ENCODE data around the gene CNTN5. TPM values are rescaled to one million over a fixed set of nuclear protein-coding genes. Genes with fewer than 3 reads are reported as not detected.
"Not testable (repeated sequence)": the region's sequence is repeated elsewhere in the genome, so short reads cannot be mapped to it uniquely, and the experiment has no call there.

Gene CNTN5
- total RNA-seq, 1 donor from 2014 or later: not detected

DNA sequence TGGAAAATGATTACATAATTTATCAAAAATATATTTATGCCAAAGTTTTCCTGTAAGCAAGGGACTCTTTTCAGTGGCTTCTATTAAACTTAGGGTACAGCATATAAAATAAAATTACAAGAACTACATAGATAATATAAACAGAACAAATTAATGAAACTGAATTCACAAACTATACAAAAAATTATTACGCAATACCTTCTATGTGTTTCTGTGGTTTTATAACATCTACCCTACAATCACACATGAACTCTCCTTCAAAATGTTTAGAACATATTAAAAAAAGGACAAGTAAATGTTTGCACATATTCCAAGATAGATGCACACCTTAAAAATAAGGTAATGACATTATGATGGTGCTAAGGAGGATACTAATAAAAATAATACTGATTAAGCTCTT is 235.9 kb downstream of the CNTN5 start:
- intact Hi-C loops (cut with micrococcal nuclease): no loop called here

DNA sequence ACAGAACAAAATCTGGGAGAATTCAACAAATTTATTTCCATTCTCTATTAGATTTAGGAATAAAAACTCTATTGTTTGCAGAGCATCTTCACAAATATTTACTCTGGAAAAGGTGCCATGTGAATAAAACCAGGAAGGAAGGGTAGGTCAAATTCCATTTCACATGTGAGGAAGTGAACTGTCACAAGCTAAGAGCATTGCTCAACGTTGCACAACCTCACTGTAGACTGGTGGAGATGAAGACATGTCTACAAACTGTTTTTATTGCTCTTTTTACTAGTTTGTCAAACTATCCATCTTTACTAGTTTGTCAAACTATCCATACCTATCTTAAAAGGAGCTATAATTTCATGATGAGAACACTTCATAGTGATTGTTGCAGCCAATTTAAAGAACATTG is 236.4 kb downstream of the CNTN5 start:
- ATAC-seq (no peak), DNase-seq (no peak)
- intact Hi-C loops (cut with micrococcal nuclease): no loop called here

More for the DNA sequence above, 235.9 kb downstream of the CNTN5 start:
- ATAC-seq (no peak), DNase-seq (no peak)

DNA sequence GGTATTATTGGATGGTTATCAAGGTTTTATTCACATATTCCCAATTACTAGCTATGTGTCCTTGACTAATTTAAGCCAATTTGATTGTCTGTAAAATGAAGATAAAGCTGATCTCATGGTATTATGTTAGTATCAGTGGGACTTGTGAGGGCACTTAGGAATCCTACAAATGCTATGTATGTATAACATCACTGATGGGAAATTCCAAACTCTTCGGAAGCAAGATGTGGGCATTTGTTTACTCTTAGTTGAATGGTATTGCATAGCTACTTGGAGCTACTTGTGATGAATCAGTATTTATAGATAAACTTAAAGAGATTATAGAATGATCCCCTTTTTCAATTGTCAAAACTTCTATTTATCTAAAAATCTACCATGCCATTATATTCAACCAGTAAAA is 239.9 kb downstream of the CNTN5 start:
- DNase-seq: no peak
- ATAC-seq: no peak
- intact Hi-C loops (cut with micrococcal nuclease): no loop called here

- intact Hi-C loops (cut with micrococcal nuclease): no loop called here
- DNase-seq (no peak), ATAC-seq (no peak)
Observed at GRCh38 chr11:99268886-99269285, 248.1 kb downstream of the CNTN5 start.

DNA sequence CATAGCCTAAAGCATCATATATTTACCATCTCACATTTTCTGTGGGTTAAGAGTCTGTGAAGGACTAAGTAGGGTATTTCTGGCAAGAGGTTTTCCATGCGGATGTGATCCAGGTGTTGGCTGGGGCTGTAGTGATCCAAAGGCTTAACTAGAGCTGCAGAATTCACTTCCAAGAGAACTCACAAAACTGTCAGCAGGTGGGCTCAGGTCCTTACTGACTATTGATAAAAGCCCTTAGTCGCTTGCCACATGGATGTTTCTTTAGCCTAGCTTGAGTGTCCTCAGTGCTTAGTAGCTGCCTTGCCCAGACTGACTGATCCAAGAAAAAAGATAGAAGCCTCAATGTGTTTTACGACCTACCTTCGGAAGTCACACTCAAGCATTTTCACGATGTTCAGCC is 250.8 kb downstream of the CNTN5 start:
- DNase-seq (no peak), ATAC-seq (no peak)
- intact Hi-C loops (cut with micrococcal nuclease): no loop called here

GRCh38 chr11:99275521-99275920 is 254.8 kb downstream of the CNTN5 start:
- intact Hi-C loops (cut with micrococcal nuclease): no loop called here
- no peak for DNase-seq
- no peak for ATAC-seq

DNA sequence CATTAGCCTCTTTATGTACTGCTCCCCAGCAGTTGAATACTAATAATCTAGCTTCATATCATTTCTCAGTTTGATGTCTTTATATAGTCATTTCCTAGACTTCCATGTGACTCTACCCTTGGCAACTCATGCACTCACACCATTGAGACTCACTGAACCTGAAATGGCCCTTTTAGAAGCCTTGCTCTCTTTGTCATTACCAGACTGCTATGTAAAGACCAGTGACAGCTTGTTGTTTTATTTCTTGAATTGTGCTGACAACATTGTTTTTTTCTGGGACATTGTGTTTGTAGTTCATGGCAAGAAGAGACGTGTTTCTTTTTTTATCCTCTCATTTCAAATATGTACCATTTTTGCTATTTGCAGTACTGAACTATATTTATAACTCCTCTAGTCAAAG is 256.5 kb downstream of the CNTN5 start:
- intact Hi-C loops (cut with micrococcal nuclease): no loop called here
- DNase-seq (no peak), ATAC-seq (no peak)

DNA sequence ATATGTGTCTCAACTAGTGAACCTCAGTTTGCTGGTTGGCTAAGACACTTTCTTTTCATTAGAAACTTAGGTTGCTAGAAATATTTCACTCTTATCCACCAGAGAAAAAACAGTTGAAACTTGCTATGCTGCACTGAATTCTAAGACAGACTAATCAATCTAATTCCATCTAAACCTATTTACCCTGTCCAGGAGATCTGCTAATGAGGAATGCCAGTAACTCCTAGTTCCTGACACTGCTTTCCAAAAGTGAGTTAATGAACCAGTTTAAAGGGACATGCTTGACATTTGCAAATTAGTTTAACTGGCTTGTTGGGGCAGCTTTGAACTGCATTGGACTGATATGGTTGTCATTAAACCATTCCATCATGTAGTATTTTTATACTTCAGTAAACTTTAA is 258.5 kb downstream of the CNTN5 start:
- intact Hi-C loops (cut with micrococcal nuclease): no loop called here
- no peak for ATAC-seq
- DNase-seq: no peak

DNA sequence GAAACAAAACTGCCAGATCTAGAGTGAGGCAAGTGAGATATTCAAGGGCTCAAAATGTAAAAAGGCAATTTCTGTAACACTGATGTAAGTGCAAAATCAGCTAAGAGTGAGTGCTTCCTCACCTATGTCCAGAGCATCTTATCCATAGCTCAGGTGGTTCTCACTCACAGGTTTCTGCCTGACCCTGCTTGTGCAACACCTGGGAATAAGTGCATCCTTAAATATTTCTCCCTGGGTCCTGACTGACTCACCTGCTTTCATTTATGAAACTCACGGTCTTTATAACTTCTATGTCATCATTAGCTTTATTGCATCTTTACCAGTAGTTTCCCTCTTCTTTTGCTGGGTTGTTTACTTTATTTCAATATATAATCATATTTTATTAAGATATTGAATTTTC is 260.6 kb downstream of the CNTN5 start:
- ATAC-seq: no peak
- intact Hi-C loops (cut with micrococcal nuclease): no loop called here
- DNase-seq: no peak

- intact Hi-C loops (cut with micrococcal nuclease); DNase-seq; ATAC-seq: not testable (repeated sequence)
Observed at GRCh38 chr11:99297925-99298324, 277.2 kb downstream of the CNTN5 start.

GRCh38 chr11:99307510-99308088 is 286.9 kb downstream of the CNTN5 start:
- DNase-seq (no peak), ATAC-seq (no peak)
- intact Hi-C loops (cut with micrococcal nuclease): no loop called here

- intact Hi-C loops (cut with micrococcal nuclease): no loop called here
- ATAC-seq (no peak), DNase-seq (no peak)
Observed at GRCh38 chr11:99311870-99312269, 291.1 kb downstream of the CNTN5 start.

DNA sequence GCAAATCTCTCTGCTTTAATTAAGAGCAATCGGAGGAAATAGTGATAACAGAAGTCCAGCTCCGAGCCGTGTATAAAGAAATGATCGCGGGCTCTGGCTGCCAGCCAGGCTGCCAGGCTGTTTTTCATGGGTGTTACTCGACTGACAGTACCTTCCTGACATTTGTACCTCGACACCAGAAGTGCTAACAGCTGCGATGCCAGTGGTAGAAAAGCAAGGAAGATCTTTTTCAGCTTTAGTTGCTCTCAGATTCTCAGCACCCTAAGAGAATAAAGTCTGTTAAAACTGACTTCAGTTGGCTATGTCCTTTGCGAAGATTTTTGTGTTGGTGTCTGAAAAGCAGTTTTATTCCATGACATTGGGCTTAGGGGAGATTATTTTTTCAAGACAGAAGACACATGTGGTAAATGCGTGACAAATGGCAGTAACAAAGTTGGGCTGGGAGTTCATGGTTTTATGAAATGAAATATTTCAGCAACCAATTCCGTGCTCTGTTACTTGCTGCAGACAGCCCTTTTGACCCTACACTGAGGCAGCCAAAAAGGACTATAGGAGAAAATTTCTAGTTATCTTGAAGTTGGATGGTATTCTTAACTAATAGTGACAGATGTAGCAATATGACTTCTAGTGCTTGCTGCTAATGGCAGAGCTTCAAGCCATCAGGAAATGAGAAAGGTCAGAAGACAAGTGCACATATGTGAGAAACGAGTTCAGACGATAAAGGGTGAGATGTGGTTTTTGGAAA is 296.2 kb downstream of the CNTN5 start:
- ATAC-seq (peak; percentile 89), DNase-seq (peak; percentile 71)
- intact Hi-C loops (cut with micrococcal nuclease): no loop called here

DNA sequence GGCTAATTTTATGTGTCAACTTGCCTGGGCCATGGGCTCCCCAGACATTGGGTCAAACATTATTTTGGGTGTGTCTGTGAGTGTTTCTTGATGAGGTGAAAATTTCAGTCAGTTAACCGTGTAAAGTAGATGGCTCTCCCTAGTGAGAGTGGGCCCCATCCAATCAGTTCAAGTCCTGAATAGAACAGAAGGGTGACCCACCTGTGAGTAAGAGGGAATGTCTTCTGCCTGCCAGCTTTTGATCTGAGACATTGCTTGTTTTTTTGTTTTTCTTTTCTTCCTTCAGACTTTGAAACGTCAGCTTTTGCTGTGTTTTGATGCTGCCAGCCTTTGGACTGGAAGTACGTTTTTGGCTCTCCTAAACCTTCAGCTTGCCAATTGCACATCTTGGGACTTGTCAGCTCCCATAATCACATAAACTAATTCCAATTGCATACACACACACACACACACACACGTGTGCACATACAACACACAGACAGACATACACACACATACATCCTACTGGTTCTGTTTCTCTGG is 300.1 kb downstream of the CNTN5 start:
- ATAC-seq (no peak), DNase-seq (no peak)
- intact Hi-C loops (cut with micrococcal nuclease): no loop called here

- ATAC-seq: peak; percentile 41
- DNase-seq: no peak
- intact Hi-C loops (cut with micrococcal nuclease): no loop called here
Observed at GRCh38 chr11:99325847-99326246, 305.1 kb downstream of the CNTN5 start.

- ATAC-seq: no peak
- no peak for DNase-seq
- intact Hi-C loops (cut with micrococcal nuclease): no loop called here
Observed at GRCh38 chr11:99327066-99327465, 306.3 kb downstream of the CNTN5 start.

- no peak for DNase-seq
- no peak for ATAC-seq
- intact Hi-C loops (cut with micrococcal nuclease): no loop called here
Observed at GRCh38 chr11:99327527-99327926, 306.8 kb downstream of the CNTN5 start.

DNA sequence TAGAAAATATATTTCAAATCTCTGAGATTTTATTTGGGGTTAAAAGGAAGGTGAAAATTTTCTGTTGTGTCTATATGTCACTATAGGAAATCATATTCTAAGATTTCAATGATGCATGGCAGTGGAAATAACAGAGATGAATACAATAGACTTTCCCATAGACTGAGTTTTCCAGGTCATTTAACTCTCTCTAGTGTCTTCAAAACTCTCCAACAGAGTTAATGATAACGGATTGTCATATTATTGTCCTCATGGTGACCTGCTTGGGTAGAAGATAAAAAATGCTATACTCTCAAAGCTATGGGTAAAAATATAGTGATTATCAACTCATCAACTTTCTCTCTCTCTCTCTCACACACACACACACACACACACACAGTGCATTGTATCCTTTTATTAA is 312.9 kb downstream of the CNTN5 start:
- no peak for ATAC-seq

DNA sequence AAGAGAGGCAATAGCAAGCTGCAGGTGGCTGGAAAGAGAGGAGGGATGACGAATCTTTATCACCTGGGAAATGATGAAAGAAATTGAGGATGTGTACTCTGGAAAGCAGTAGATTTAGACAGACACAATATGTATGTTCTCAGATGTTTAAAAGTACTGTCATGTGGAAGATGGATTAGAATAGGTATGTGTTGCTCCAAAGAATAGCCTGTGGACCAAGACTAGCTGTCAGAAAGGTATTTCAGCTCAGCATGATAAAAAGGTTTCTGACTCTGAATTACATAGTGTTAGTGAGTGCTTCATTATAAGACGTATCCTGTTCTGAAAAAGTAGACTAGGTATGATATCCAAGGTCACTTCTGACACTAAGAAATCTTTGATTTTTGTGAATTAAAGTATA is 322.4 kb downstream of the CNTN5 start:
- intact Hi-C loops (cut with micrococcal nuclease): no loop called here
- DNase-seq: no peak

More for the DNA sequence above, 312.9 kb downstream of the CNTN5 start:
- intact Hi-C loops (cut with micrococcal nuclease): no loop called here
- DNase-seq: no peak

DNA sequence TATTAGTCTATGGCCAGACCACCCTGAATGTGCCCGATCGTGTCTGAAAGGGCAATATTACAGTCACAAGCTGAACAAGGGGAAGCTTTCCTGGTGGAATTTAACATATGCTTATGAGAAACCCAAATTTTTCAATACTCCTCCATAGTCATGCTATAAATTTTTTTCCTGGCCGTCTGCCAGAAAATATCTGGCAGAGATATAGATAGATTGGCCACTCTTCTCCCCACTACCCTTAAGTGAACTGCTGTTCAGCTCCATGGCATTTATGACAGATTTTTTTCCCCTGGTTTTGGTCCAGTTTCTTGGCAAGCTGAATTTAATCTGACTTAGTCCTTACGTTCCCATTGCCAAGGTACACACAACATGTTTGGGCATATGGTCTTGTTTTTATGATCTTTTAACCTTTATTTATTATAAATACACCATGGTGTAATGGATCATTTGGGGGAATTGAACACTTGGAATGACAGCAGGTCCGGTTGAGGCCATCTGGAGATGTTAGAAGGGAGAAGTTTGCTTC is 328.5 kb downstream of the CNTN5 start:
- intact Hi-C loops (cut with micrococcal nuclease): no loop called here
- DNase-seq: no peak
- no peak for ATAC-seq

More for the DNA sequence above, 322.4 kb downstream of the CNTN5 start:
- ATAC-seq: no peak

DNA sequence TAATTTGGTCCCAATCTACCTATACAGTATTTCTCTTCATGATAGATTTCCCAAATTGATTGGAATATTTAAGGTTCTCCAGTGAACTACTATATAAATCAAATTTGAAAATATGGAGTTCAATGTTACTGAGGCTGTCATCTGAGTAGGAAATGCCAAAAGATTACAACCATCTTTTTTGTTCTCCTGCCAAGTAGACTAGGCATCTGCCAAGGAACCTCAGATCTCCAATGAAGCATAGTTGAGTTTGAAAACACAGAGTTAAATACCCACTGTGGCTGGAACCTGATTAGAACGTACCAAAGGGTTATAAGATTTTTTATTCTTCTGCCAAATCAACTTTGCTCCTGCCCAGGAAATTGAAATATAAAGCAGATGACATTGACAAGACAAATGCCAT is 330.9 kb downstream of the CNTN5 start:
- intact Hi-C loops (cut with micrococcal nuclease): no loop called here
- no peak for DNase-seq
- ATAC-seq: peak; percentile 66

All from left ventricle myocardium superior (tissue), 1 donor.